Aorta (tissue), 5 donors: ENCODE data around the gene TMPRSS9. TPM values are rescaled to one million over a fixed set of nuclear protein-coding genes. Genes with fewer than 3 reads are reported as not detected.
A peak's percentile ranks its signal among the peaks of the same experiment; 100 is the strongest.
"Not testable (repeated sequence)": the region's sequence is repeated elsewhere in the genome, so short reads cannot be mapped to it uniquely, and the experiment has no call there.

Experiments used
- ATAC-seq: fragments of 200-7000 bp; cut with Tn5 transposase; one replicate; pipeline ENCODE4 v1.9.1; 2022; ENCODE audit warnings: moderate library complexity; ENCODE audit not compliant: low FRiP score
- DNase-seq, 2 donors: peaks; one replicate each; pipeline ENCODE4 v3.0.0-alpha.2; 2020
- H3K27ac ChIP-seq, 2 donors: one replicate each; pipeline ENCODE4 v1.5.1; 2013; ENCODE audit warnings: low read length in 2 of 2, mild to moderate bottlenecking in 2 of 2, moderate library complexity in 2 of 2, control low read depth in 1 of 2, inconsistent platforms in 1 of 2, low read depth in 1 of 2
- H3K27me3 ChIP-seq, 2 donors: one replicate each; pipeline ENCODE4 v1.6.1; 2013; ENCODE audit warnings: control low read depth in 1 of 2, low read length in 1 of 2, mild to moderate bottlenecking in 1 of 2, moderate library complexity in 1 of 2; ENCODE audit not compliant: insufficient read depth in 2 of 2, control insufficient read depth in 1 of 2
- H3K36me3 ChIP-seq, 2 donors: one replicate each; pipeline ENCODE4 v1.6.1; 2013; ENCODE audit warnings: control low read depth in 1 of 2, low read length in 1 of 2, mild to moderate bottlenecking in 1 of 2; ENCODE audit not compliant: insufficient read depth in 2 of 2, control insufficient read depth in 1 of 2
- H3K4me1 ChIP-seq, 2 donors: one replicate each; pipeline ENCODE4 v1.6.1; 2013; ENCODE audit warnings: low read length in 2 of 2, control low read depth in 1 of 2, mild to moderate bottlenecking in 1 of 2, moderate library complexity in 1 of 2; ENCODE audit not compliant: insufficient read depth in 2 of 2, control insufficient read depth in 1 of 2
- H3K4me3 ChIP-seq, 2 donors: one replicate each; pipeline ENCODE4 v1.5.1; 2013; ENCODE audit warnings: low read length in 2 of 2, control low read depth in 1 of 2, mild to moderate bottlenecking in 1 of 2
- H3K9me3 ChIP-seq: one replicate; pipeline ENCODE4 v1.6.1; 2013; ENCODE audit warnings: mild to moderate bottlenecking, low read length; ENCODE audit not compliant: control insufficient read depth
- WGBS, 2 donors: extraction: QIAGEN DNeasy Blood & Tissue Kit; methylation state at CpG; one replicate each; pipeline ENCODE4 v1.1.7; 2013; 5-methylcytosine and 5-hydroxymethylcytosine counted together
- intact Hi-C, 2 donors: fragments of 100-400 bp; cut with DNase I; formaldehyde crosslinking; loops; one replicate each; pipeline versions ENCODE4 v1.14.2 to v1.15.0; 2022
- microRNA-seq, 2 donors: library from miRNA; unstranded; fragments of <30 nt; microRNA quantifications; one replicate each; pipeline ENCODE4 v1.2.0, GENCODE V29; 2020
- polyA plus RNA-seq, 2 donors: library from polyadenylated mRNA; stranded (reverse); fragments of 200-250 nt; gene quantifications; one replicate each; pipeline ENCODE4 v1.2.3, GENCODE V29; 2013
- total RNA-seq, 2 donors: library from RNA; stranded (reverse); fragmentation: NEBNext Ultra II Directional; extraction: Animal tissue kit (Norgen Biotek cat#: 25700); gene quantifications; one replicate each; pipeline ENCODE4 v1.2.1, GENCODE V29; 2021
- donor health status: healthy with polysubstance abuse.
- donor health status: Bipolar disorder and iron deficiency.
- donor health status: DM: no; HTN: no; CAD: no.
- donor health status: DM: no; HTN: no; CAD: no.
- donor health status: DM: yes; HTN: yes; CAD: no.

The TMPRSS9 gene
- total and polyA plus RNA-seq, 4 donors, result 0.23 to 0.27 TPM; not detected in 2

- Histone ChIP-seq H3K4me1 (no peaks in the 10 kb centered on the region), H3K27me3 (no peaks in the 10 kb centered on the region), H3K4me3 (no peak overlapping the region), H3K27ac (no peak overlapping the region), H3K9me3 (no peaks in the 10 kb centered on the region), H3K36me3 (no peaks in the 10 kb centered on the region)
- DNase-seq (peak in 1 of 2 donors; percentile 46), ATAC-seq (no peak)
- 52 to 62% methylated on average over 23 of the region's 23 CpGs for WGBS, 2 donors
- intact Hi-C loops, result no loop called here
Observed at GRCh38 chr19:2469102-2469914, 109.2 kb downstream of the TMPRSS9 start.

GRCh38 chr19:2469915-2470200 is 109.8 kb downstream of the TMPRSS9 start:
- ATAC-seq, H3K9me3 ChIP-seq, H3K27me3 ChIP-seq, DNase-seq, H3K4me1 ChIP-seq, H3K27ac ChIP-seq, intact Hi-C loops, H3K4me3 ChIP-seq, H3K36me3 ChIP-seq: not testable (repeated sequence)
- 88 to 92% methylated on average over 8 of the region's 8 CpGs for WGBS, 2 donors

GRCh38 chr19:2474232-2475017 is 114.4 kb downstream of the TMPRSS9 start:
- intact Hi-C loops, result loop anchor here (1.0 to 2.0 kb wide), 4 partner anchors 104 to 137 kb away; no protein-coding TSS in a partner anchor
- Histone ChIP-seq H3K36me3 (no peaks in the 10 kb centered on the region), H3K27me3 (no peaks in the 10 kb centered on the region), H3K4me1 (no peaks in the 10 kb centered on the region), H3K4me3 (peak overlapping the region in 1 of 2 donors; percentile 42), H3K27ac (peak overlapping the region in 1 of 2 donors; percentile 95), H3K9me3 (no peaks in the 10 kb centered on the region)
- WGBS, 2 donors, result 6 to 8% methylated on average over 50 to 60 of the region's 60 CpGs
- DNase-seq (peak; percentile 93 to 97), ATAC-seq (peak; percentile 79)

DNA sequence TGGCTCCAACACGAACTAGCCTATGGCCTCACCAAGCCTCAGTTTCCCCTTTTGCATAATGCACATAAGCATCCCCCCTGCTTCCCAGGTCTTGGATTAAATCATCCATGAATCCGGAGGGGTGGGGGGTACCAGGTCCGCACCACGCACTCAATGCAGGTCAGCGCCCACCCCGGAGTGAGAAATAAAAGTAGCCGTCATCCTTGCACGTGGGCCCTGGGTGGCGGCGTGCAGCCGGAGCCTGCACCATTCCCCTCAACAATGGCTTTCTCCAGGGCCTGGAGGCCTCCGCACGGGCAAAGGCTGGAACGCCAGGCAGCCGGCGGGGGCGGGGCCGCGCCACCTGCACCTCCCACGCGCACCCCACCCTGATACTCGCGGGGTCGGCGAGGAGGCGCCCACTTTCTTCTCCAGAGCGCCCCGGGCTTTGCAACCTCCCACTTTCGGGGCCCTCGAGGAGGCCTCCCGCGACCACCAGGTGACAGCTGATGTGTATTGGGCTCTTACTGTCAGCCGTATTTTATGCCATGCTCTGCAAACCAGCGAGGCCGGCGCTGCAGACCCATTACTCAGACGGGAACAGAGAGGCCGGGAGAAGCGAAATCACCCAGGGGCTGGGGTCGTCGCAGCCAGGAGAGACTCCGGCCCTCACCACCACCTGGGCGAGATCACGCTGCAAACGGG is 115.1 kb downstream of the TMPRSS9 start:
- intact Hi-C loops, result loop anchor here (1.0 to 2.0 kb wide), 3 partner anchors 104 to 136 kb away; no protein-coding TSS in a partner anchor
- WGBS, 2 donors, result 0% methylated on average over 45 of the region's 45 CpGs
- Histone ChIP-seq H3K9me3 (no peaks in the 10 kb centered on the region), H3K27ac (peak overlapping the region; percentile 62 to 95), H3K27me3 (no peaks in the 10 kb centered on the region), H3K36me3 (no peaks in the 10 kb centered on the region), H3K4me3 (peak overlapping the region; percentile 42 to 65), H3K4me1 (no peaks in the 10 kb centered on the region)
- DNase-seq (peak; percentile 78 to 86), ATAC-seq (peak; percentile 55)

Small RNA genes lying within 50 kb of the gene (microRNA-seq; reads per million reads assigned to microRNA genes)
- 0 reads per million in 2 donors for gene MIR7108

Other genes starting within 250 kb of the TMPRSS9 start
- gene AP3D1, start 208.7 kb upstream of the TMPRSS9 start, total RNA-seq, result 10 to 100 TPM; 74.8 to 84.3 TPM
- 10 to 100 TPM; 31.7 to 61.9 TPM for gene AP3D1, start 208.7 kb upstream of the TMPRSS9 start, polyA plus RNA-seq
- 10 to 100 TPM; 22.6 to 24.8 TPM for gene DOT1L, start 196.3 kb upstream of the TMPRSS9 start, total RNA-seq
- gene DOT1L, start 196.3 kb upstream of the TMPRSS9 start, polyA plus RNA-seq, result 1 to 10 TPM; 4.4 to 4.9 TPM
- gene PLEKHJ1, start 123.9 kb upstream of the TMPRSS9 start, total RNA-seq, result 10 to 100 TPM; 24.9 to 37.7 TPM
- 10 to 100 TPM; 50.9 to 56.2 TPM for gene PLEKHJ1, start 123.9 kb upstream of the TMPRSS9 start, polyA plus RNA-seq
- gene SF3A2, start 123.4 kb upstream of the TMPRSS9 start, total RNA-seq, result 10 to 100 TPM; 56.1 to 62.2 TPM
- gene SF3A2, start 123.4 kb upstream of the TMPRSS9 start, polyA plus RNA-seq, result 10 to 100 TPM; 23.8 to 64.9 TPM
- gene AMH, start 110.9 kb upstream of the TMPRSS9 start, total RNA-seq, result 1 to 10 TPM; 1.5 to 1.8 TPM
- 1 to 10 TPM; 1.7 to 3.1 TPM for gene AMH, start 110.9 kb upstream of the TMPRSS9 start, polyA plus RNA-seq
- gene JSRP1, start 103.8 kb upstream of the TMPRSS9 start, total RNA-seq, result under 1 TPM in 1 of 2 donors, not detected in 1; 0.42 TPM
- gene JSRP1, start 103.8 kb upstream of the TMPRSS9 start, polyA plus RNA-seq, result under 1 TPM in 1 of 2 donors, not detected in 1; 0.38 TPM
- 1 to 10 TPM in 1 of 2 donors, under 1 TPM in 1; 0.93 to 1.5 TPM for gene PEAK3, start 78.1 kb upstream of the TMPRSS9 start, total RNA-seq
- under 1 TPM in 1 of 2 donors, not detected in 1; 0.88 TPM for gene PEAK3, start 78.1 kb upstream of the TMPRSS9 start, polyA plus RNA-seq
- not detected for gene LINGO3, start 52.1 kb upstream of the TMPRSS9 start, total RNA-seq
- under 1 TPM in 1 of 2 donors, not detected in 1; 0.08 TPM for gene LINGO3, start 52.1 kb upstream of the TMPRSS9 start, polyA plus RNA-seq
- gene LSM7, start 31.7 kb upstream of the TMPRSS9 start, total RNA-seq, result 10 to 100 TPM; 43.7 to 45.8 TPM
- gene LSM7, start 31.7 kb upstream of the TMPRSS9 start, polyA plus RNA-seq, result 100 to 1,000 TPM; 133 to 155 TPM
- 10 to 100 TPM; 29.3 to 49.1 TPM for gene SPPL2B, start 31.6 kb upstream of the TMPRSS9 start, total RNA-seq
- gene SPPL2B, start 31.6 kb upstream of the TMPRSS9 start, polyA plus RNA-seq, result 10 to 100 TPM; 13.3 to 78.1 TPM
- gene TIMM13, start 67.3 kb downstream of the TMPRSS9 start, total RNA-seq, result 10 to 100 TPM; 27.8 to 32.7 TPM
- gene TIMM13, start 67.3 kb downstream of the TMPRSS9 start, polyA plus RNA-seq, result 10 to 100 TPM; 41.7 to 41.9 TPM
- 10 to 100 TPM; 18.0 to 19.7 TPM for gene LMNB2, start 96.7 kb downstream of the TMPRSS9 start, total RNA-seq
- 1 to 10 TPM; 7.1 to 7.4 TPM for gene LMNB2, start 96.7 kb downstream of the TMPRSS9 start, polyA plus RNA-seq
- gene GADD45B, start 115.9 kb downstream of the TMPRSS9 start, total RNA-seq, result 100 to 1,000 TPM in 1 of 2 donors, 10 to 100 TPM in 1; 99.5 to 185 TPM
- gene GADD45B, start 115.9 kb downstream of the TMPRSS9 start, polyA plus RNA-seq, result 100 to 1,000 TPM; 127 to 262 TPM